Activated effector memory CD4-positive, alpha-beta T cell treated with anti-CD3 and anti-CD28 coated beads, Interleukin-2, amount 50 U/mL, for 16 hours (primary cell): ENCODE measurements around the gene WHRN.

Experiments
- DNase-seq: peaks from one replicate; pipeline ENCODE4 v3.0.0-alpha.2; 2020

Gene WHRN

GRCh38 chr9:114394523-114395333 lies 110.5 kb downstream of the WHRN start:
- no peak for DNase-seq

GRCh38 chr9:114392749-114393112 lies 112.5 kb downstream of the WHRN start:
- no peak for DNase-seq

- no peak for DNase-seq
Measured at GRCh38 chr9:114390952-114391351, 114.3 kb downstream of the WHRN start.

- DNase-seq = no peak
Measured at GRCh38 chr9:114389612-114390368, 115.5 kb downstream of the WHRN start.

GRCh38 chr9:114388764-114389375 lies 116.4 kb downstream of the WHRN start:
- no peak for DNase-seq

- no peak for DNase-seq
Measured at GRCh38 chr9:114388357-114388682, 117.0 kb downstream of the WHRN start.

- peak; percentile 93 for DNase-seq
Measured at GRCh38 chr9:114387680-114388356, 117.5 kb downstream of the WHRN start, which contains the start of gene AKNA. TSS of gene AKNA (minus strand) at chr9:114387982. CDS start at chr9:114381333, 6,649 bp downstream.

- peak; percentile 73 for DNase-seq
Measured at GRCh38 chr9:114386886-114387679, 118.2 kb downstream of the WHRN start.

- DNase-seq = no peak
Measured at GRCh38 chr9:114386361-114386885, 118.8 kb downstream of the WHRN start.

- DNase-seq = peak; percentile 95
Measured at GRCh38 chr9:114385397-114386181, 119.7 kb downstream of the WHRN start.

- DNase-seq = no peak
Measured at GRCh38 chr9:114384836-114385396, 120.4 kb downstream of the WHRN start.

GRCh38 chr9:114384341-114384740 lies 120.9 kb downstream of the WHRN start:
- no peak for DNase-seq

GRCh38 chr9:114383521-114384231 lies 121.6 kb downstream of the WHRN start:
- no peak for DNase-seq

GRCh38 chr9:114382699-114383520 lies 122.4 kb downstream of the WHRN start:
- peak; percentile 90 for DNase-seq

- DNase-seq = no peak
Measured at GRCh38 chr9:114378883-114379282, 126.4 kb downstream of the WHRN start.

- peak; percentile 48 for DNase-seq
Measured at GRCh38 chr9:114378016-114378415, 127.3 kb downstream of the WHRN start.

- DNase-seq = peak; percentile 59
Measured at GRCh38 chr9:114376586-114377445, 128.5 kb downstream of the WHRN start.
